ENCODE results near the gene HACE1.
A peak's percentile ranks its signal among the peaks of the same experiment; 100 is the strongest.
"Not testable (repeated sequence)": the region's sequence is repeated elsewhere in the genome, so short reads cannot be mapped to it uniquely, and the experiment has no call there.

The HACE1 gene

GRCh38 chr6:104859225-104860146 is at the start of gene HACE1:
TSS of gene HACE1 (minus strand) at chr6:104859919. CDS start at chr6:104859642, 277 bp downstream.
- peak; percentile 94 for DNase-seq

- DNase-seq = no peak
These were observed 49.3 kb upstream of the HACE1 start for GRCh38 chr6:104908888-104909525.

- no peak for DNase-seq
These were observed 48.5 kb upstream of the HACE1 start for GRCh38 chr6:104908031-104908887.

- DNase-seq = not testable (repeated sequence)
These were observed 39.2 kb upstream of the HACE1 start for GRCh38 chr6:104898893-104899292.

GRCh38 chr6:104896914-104897313 is 37.2 kb upstream of the HACE1 start:
- no peak for DNase-seq

GRCh38 chr6:104888066-104888465 is 28.3 kb upstream of the HACE1 start:
- DNase-seq = no peak

GRCh38 chr6:104887350-104887749 is 27.6 kb upstream of the HACE1 start:
- DNase-seq = no peak

GRCh38 chr6:104885518-104886043 is 25.9 kb upstream of the HACE1 start:
- no peak for DNase-seq

GRCh38 chr6:104884867-104885517 is 25.3 kb upstream of the HACE1 start:
- DNase-seq = no peak

- no peak for DNase-seq
These were observed 22.4 kb upstream of the HACE1 start for GRCh38 chr6:104881964-104882668.

GRCh38 chr6:104862456-104862855 is 2.7 kb upstream of the HACE1 start:
- DNase-seq = no peak

GRCh38 chr6:104860221-104860620 is 502 bp upstream of the HACE1 start:
- DNase-seq = no peak

GRCh38 chr6:104858642-104859041 is 1.1 kb downstream of the HACE1 start:
- no peak for DNase-seq

GRCh38 chr6:104855507-104855906 is 4.2 kb downstream of the HACE1 start:
- no peak for DNase-seq

GRCh38 chr6:104847721-104848120 is 12.0 kb downstream of the HACE1 start:
- not testable (repeated sequence) for DNase-seq

- no peak for DNase-seq
These were observed 16.5 kb downstream of the HACE1 start for GRCh38 chr6:104843229-104843628.

- no peak for DNase-seq
These were observed 22.6 kb downstream of the HACE1 start for GRCh38 chr6:104837158-104837557.

GRCh38 chr6:104836479-104837020 is 23.2 kb downstream of the HACE1 start:
- not testable (repeated sequence) for DNase-seq

GRCh38 chr6:104835782-104836181 is 23.9 kb downstream of the HACE1 start:
- DNase-seq = no peak

GRCh38 chr6:104829183-104829958 is 30.3 kb downstream of the HACE1 start:
- peak; percentile 4 for DNase-seq

- no peak for DNase-seq
These were observed 31.2 kb downstream of the HACE1 start for GRCh38 chr6:104828478-104828877.

Measured in activated CD4-positive, alpha-beta T cell treated with anti-CD3 and anti-CD28 coated beads, Interleukin-10, Interleukin-2, amounts not matched to agents 100 ng/mL and 50 ng/mL, durations not matched to agents 16 hours and 8 hours (primary cell).